Measurements from ENCODE around the gene FAM76B. TPM values are rescaled to one million over a fixed set of nuclear protein-coding genes. Genes with fewer than 3 reads are reported as not detected.
A peak's percentile ranks its signal among the peaks of the same experiment; 100 is the strongest.

The FAM76B gene
- total RNA-seq, 1 donor from 2014 or later, result 53.0 TPM

DNA sequence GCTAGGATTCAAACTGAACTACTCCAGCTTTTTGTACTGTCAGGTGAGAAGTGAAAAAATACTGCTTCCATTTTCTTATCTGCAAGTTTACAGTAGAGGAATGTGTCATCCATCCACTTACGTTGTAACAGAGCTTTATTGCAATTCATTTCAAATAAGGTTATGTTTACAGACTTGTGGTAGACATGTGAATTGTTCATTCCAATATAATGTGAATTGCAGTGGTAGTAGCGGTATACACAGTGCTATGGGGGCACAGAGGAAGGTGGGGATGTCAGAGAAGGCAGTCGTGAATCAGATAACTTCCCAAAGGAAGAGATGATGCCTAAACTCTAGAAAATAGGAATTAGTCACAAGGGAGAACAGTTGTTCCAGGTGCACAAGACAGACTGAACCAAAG, 43.2 kb upstream of the FAM76B start:
- Mint-ChIP-seq H3K36me3 (ENCODE audit: low read depth) (peaks cover 69% of the 10 kb centered on the region), H3K4me1 (peaks cover 2% of the 10 kb centered on the region), H3K27ac (no peak overlapping the region), H3K4me3 (no peak overlapping the region), H3K27me3 (no peaks in the 10 kb centered on the region), H3K9me3 (no peaks in the 10 kb centered on the region)
- intact Hi-C loops (cut with micrococcal nuclease), result no loop called here
- TF ChIP-seq, protein P1, sequence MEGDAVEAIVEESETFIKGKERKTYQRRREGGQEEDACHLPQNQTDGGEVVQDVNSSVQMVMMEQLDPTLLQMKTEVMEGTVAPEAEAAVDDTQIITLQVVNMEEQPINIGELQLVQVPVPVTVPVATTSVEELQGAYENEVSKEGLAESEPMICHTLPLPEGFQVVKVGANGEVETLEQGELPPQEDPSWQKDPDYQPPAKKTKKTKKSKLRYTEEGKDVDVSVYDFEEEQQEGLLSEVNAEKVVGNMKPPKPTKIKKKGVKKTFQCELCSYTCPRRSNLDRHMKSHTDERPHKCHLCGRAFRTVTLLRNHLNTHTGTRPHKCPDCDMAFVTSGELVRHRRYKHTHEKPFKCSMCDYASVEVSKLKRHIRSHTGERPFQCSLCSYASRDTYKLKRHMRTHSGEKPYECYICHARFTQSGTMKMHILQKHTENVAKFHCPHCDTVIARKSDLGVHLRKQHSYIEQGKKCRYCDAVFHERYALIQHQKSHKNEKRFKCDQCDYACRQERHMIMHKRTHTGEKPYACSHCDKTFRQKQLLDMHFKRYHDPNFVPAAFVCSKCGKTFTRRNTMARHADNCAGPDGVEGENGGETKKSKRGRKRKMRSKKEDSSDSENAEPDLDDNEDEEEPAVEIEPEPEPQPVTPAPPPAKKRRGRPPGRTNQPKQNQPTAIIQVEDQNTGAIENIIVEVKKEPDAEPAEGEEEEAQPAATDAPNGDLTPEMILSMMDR (IDR thresholded peaks at IDR 0.05), result no peak
- ATAC-seq (ENCODE audit: low read depth), result no peak
- POLR2A ChIA-PET, result no interaction called here
- CTCF ChIA-PET, result interaction anchor here (2.4 kb wide), 1 partner anchor 561 kb away, joined by 13 read pairs; no protein-coding TSS in a partner anchor
- no peak for DNase-seq

DNA sequence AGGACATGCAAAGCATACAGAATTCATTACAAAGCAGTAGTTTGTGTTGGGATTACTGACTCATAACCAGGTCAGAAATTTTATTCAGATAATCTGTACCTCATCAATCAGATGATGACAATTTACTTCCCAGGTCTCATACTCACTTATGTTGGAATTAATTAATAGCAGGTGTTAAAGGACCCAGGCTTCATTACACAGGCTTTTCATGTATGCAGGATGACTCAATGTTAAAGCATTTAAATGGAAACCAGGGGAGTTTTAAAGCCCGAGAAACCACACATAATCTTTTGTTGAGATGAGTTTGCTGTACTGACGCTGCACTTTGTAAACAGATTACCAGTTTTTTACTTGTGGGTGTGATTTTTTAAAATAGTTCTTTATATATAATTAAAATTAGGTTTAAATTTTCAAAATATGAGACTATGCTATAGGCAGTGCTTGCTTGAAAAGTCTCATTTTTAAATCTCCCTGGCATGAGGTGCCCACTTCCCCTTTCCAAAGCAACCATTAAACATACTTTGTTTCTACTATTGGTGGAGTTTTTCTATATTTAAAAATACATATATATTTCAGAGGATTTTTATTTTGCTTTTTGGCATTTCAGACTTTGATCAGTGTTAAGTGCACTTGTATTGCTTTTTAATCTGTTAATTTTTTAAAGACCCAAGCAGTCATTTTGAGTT, 41.8 kb upstream of the FAM76B start:
- Mint-ChIP-seq H3K27ac (peak overlapping the region; percentile 3), H3K36me3 (ENCODE audit: low read depth) (peaks cover 70% of the 10 kb centered on the region), H3K4me3 (no peak overlapping the region), H3K9me3 (no peaks in the 10 kb centered on the region), H3K27me3 (no peaks in the 10 kb centered on the region), H3K4me1 (peaks cover 2% of the 10 kb centered on the region)
- CTCF ChIA-PET, result interaction anchor here (2.4 kb wide), 1 partner anchor 563 kb away, joined by 13 read pairs; no protein-coding TSS in a partner anchor
- DNase-seq (no peak), ATAC-seq (ENCODE audit: low read depth) (no peak)
- POLR2A ChIA-PET, result no interaction called here
- intact Hi-C loops (cut with micrococcal nuclease), result no loop called here
- TF ChIP-seq, protein P1 (IDR thresholded peaks at IDR 0.05), result no peak

DNA sequence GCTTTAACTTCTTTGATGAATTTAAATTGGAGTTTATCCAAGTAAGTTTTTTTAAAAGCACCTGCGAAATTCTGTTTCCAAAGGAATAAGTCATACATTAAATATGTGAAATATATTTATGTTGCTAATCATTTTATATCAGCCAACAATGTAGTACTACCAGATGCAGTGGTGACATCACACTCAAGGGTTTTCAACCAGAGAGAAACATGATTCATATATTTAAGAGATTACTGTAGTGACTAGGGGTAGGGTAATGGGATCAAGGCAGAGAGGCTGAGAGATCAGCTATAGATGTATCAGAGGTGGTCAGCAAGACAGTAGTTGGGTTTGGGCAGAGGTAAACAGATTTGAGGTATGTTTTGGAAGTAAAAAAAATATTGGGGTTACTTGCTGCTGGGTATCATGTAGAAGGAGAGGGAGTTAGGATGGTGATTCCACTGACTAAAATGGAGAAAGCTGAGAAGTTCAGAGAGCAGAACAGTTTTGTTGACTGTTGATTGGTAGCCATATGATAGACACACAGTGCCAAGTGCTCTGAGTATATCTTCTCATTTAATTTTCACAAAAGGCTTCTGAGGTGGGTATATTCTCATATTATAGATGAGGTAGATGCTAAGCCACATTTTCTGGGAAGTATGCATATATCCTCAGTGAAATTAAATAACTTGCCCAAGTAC, 40.1 kb upstream of the FAM76B start:
- H3K4me1 Mint-ChIP-seq, result peaks cover 2% of the 10 kb centered on the region
- no peak for DNase-seq
- H3K27ac Mint-ChIP-seq, result peak overlapping the region; percentile 5
- ATAC-seq (ENCODE audit: low read depth), result no peak
- H3K36me3 Mint-ChIP-seq (ENCODE audit: low read depth), result peaks cover 67% of the 10 kb centered on the region
- intact Hi-C loops (cut with micrococcal nuclease), result no loop called here
- CTCF ChIA-PET, result interaction anchor here (0.8 kb wide), 1 partner anchor 597 kb away, joined by 3 read pairs; no protein-coding TSS in a partner anchor
- no peaks in the 10 kb centered on the region for H3K9me3 Mint-ChIP-seq
- no peaks in the 10 kb centered on the region for H3K27me3 Mint-ChIP-seq
- no peak overlapping the region for H3K4me3 Mint-ChIP-seq
- POLR2A ChIA-PET, result interaction anchor here (0.7 kb wide), 1 partner anchor 560 kb away, joined by 3 read pairs; the partner anchor contains the start of gene JRKL
- TF ChIP-seq, protein P1 (IDR thresholded peaks at IDR 0.05), result no peak

DNA sequence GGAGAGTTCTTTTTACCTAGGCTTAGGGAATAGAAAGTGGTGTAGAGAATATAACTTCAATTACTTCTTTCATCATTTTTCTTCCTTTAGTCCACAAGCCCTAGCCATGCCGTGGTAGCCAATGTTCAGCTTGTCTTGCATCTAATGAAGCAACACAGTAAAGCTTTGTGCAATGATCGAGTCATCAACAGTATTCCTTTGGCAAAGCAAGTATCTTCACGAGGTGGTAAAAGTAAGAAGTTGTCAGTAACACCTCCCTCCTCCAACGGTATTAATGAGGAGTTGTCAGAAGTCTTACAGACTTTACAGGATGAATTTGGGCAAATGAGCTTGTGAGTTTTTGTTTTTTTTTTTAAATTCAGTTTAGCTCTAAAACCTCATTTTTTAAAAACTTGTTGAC, 38.1 kb upstream of the FAM76B start:
- intact Hi-C loops (cut with micrococcal nuclease), result no loop called here
- Mint-ChIP-seq H3K27me3 (no peaks in the 10 kb centered on the region), H3K4me3 (no peak overlapping the region), H3K27ac (no peak overlapping the region), H3K4me1 (peaks cover 2% of the 10 kb centered on the region), H3K9me3 (no peaks in the 10 kb centered on the region), H3K36me3 (ENCODE audit: low read depth) (peaks cover 64% of the 10 kb centered on the region)
- DNase-seq, result no peak
- ATAC-seq (ENCODE audit: low read depth), result no peak
- ChIA-PET POLR2A (no interaction called here), CTCF (interaction anchor here (1.3 kb wide), 1 partner anchor 598 kb away, joined by 3 read pairs; no protein-coding TSS in a partner anchor)
- TF ChIP-seq, protein P1 (IDR thresholded peaks at IDR 0.05), result no peak

DNA sequence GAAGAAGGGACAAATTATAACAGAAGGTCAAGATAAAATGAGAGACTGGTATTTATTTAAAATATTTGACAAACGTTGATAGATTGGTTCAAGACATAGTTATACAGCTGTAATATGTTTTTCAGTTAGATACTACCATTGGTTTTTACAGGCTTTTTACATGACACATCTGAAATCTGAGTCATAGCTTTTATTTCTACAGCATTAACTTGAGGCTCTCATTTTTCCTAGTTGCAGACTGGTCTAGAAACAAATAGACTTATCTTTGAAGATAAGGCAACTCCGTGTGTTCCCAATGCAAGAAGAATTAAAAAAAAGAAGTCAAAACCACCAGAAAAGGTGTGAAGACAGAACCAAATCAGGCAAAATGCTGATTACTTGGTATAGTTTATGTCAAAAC, 32.1 kb upstream of the FAM76B start:
- DNase-seq (no peak), ATAC-seq (ENCODE audit: low read depth) (no peak)
- Mint-ChIP-seq H3K4me1 (no peaks in the 10 kb centered on the region), H3K27ac (no peak overlapping the region), H3K9me3 (no peaks in the 10 kb centered on the region), H3K4me3 (no peak overlapping the region), H3K36me3 (ENCODE audit: low read depth) (peaks cover 69% of the 10 kb centered on the region), H3K27me3 (no peaks in the 10 kb centered on the region)
- POLR2A ChIA-PET, result no interaction called here
- intact Hi-C loops (cut with micrococcal nuclease), result no loop called here
- CTCF ChIA-PET, result no interaction called here
- TF ChIP-seq, protein P1 (IDR thresholded peaks at IDR 0.05), result no peak

Measured in activated B cell treated with CpG ODN at 0.5 μM for 24 hours (primary cell).